ENCODE measurements around the gene TMEM150C. TPM values are rescaled to one million over a fixed set of nuclear protein-coding genes. Genes with fewer than 3 reads are reported as not detected.

TMEM150C gene
- polyA plus RNA-seq, 2 of the 4 experiments (the other 2 are of a cell fraction), result 1.5 to 2.1 TPM

- ATAC-seq, result no peak
- WGBS (ENCODE audit: missing lambda C conversion rate), result 88% methylated on average over 6 of the region's 6 CpGs
- POLR2A ChIA-PET, result no interaction called here
- Histone ChIP-seq H3K4me2 (no peak overlapping the region), H3K27ac (no peak overlapping the region), H3K4me1 (no peaks in the 10 kb centered on the region), H3K9me3 (no peaks in the 10 kb centered on the region), H3K4me3 (no peak overlapping the region)
- DNase-seq (ENCODE audit: low read depth in 1 of 2, low spot score in 1 of 2), result no peak
- FAIRE-seq, result no peak
- CTCF ChIA-PET, result no interaction called here
- TF ChIP-seq HOXA7 (CRISPR knock-in tag; IDR thresholded peaks at IDR 0.05) (no peak), RARB (CRISPR knock-in tag; IDR thresholded peaks at IDR 0.05) (no peak), BCL3 (IDR thresholded peaks at IDR 0.05) (no peak), ZC3H11A (IDR thresholded peaks at IDR 0.05) (no peak), MAX (IDR thresholded peaks at IDR 0.05) (no peak), NPAS2 (CRISPR knock-in tag; IDR thresholded peaks at IDR 0.05; ENCODE audit: borderline replicate concordance) (no peak), CEBPB (IDR thresholded peaks at IDR 0.05) (no peak), ZSCAN20 (CRISPR knock-in tag; IDR thresholded peaks at IDR 0.05) (no peak), CTCF (IDR thresholded peaks at IDR 0.05) (no peak), EHF (CRISPR knock-in tag; IDR thresholded peaks at IDR 0.05) (no peak), RCOR1 (IDR thresholded peaks at IDR 0.05; ENCODE audit: low read depth, low read length) (no peak), ATOH8 (CRISPR knock-in tag; IDR thresholded peaks at IDR 0.05; ENCODE audit: low read depth) (no peak)
Observed at GRCh38 chr4:82482387-82482786, 79.4 kb downstream of the TMEM150C start.

GRCh38 chr4:82481506-82481840, 80.3 kb downstream of the TMEM150C start:
- TF ChIP-seq RARB (CRISPR knock-in tag; IDR thresholded peaks at IDR 0.05), result no peak
- TF ChIP-seq CBX8 (IDR thresholded peaks at IDR 0.05), result no peak
- Histone ChIP-seq H3K4me2 (no peak overlapping the region), H3K27ac (no peak overlapping the region), H3K4me1 (no peaks in the 10 kb centered on the region), H3K9me3 (no peaks in the 10 kb centered on the region), H3K4me3 (no peak overlapping the region)
- 82% methylated on average over 6 of the region's 6 CpGs for WGBS (ENCODE audit: missing lambda C conversion rate)
- ATAC-seq (no peak), DNase-seq (ENCODE audit: low read depth in 1 of 2, low spot score in 1 of 2) (no peak), FAIRE-seq (no peak)
- ChIA-PET CTCF (no interaction called here), POLR2A (no interaction called here)

GRCh38 chr4:82480771-82481505, 80.8 kb downstream of the TMEM150C start:
- Histone ChIP-seq H3K9me3 (no peaks in the 10 kb centered on the region), H3K4me2 (no peak overlapping the region), H3K4me1 (no peaks in the 10 kb centered on the region), H3K4me3 (no peak overlapping the region), H3K27ac (no peak overlapping the region)
- ATAC-seq, result no peak
- 95% methylated on average over 10 of the region's 10 CpGs for WGBS (ENCODE audit: missing lambda C conversion rate)
- DNase-seq (ENCODE audit: low read depth in 1 of 2, low spot score in 1 of 2), result no peak
- no peak for FAIRE-seq
- ChIA-PET CTCF (interaction anchor here (1.1 kb wide), 1 partner anchor 11 kb away, joined by 4 read pairs; no protein-coding TSS in a partner anchor), POLR2A (no interaction called here)
- no peak for TF ChIP-seq RAD21 (conservative IDR thresholded peaks at IDR 0.05 in 1 of 2, IDR thresholded peaks at IDR 0.05 in 1 of 2)
- no peak for TF ChIP-seq JUNB (IDR thresholded peaks at IDR 0.05)
- no peak for TF ChIP-seq HDAC2 (IDR thresholded peaks at IDR 0.05)
- no peak for TF ChIP-seq GATA3 (IDR thresholded peaks at IDR 0.05; ENCODE audit: borderline replicate concordance)
- TF ChIP-seq TP53 (CRISPR knock-in tag; IDR thresholded peaks at IDR 0.05), result no peak
- no peak for TF ChIP-seq FOSL2 (IDR thresholded peaks at IDR 0.05)
- TF ChIP-seq FOSL2 (CRISPR knock-in tag; IDR thresholded peaks at IDR 0.05), result no peak
- no peak for TF ChIP-seq HOXB13 (CRISPR knock-in tag; IDR thresholded peaks at IDR 0.05; ENCODE audit: low read depth)
- no peak for TF ChIP-seq HOXA7 (CRISPR knock-in tag; IDR thresholded peaks at IDR 0.05)
- TF ChIP-seq TFCP2L1 (CRISPR knock-in tag; IDR thresholded peaks at IDR 0.05), result no peak
- TF ChIP-seq PBX3 (IDR thresholded peaks at IDR 0.05), result no peak
- TF ChIP-seq FOSB (CRISPR knock-in tag; IDR thresholded peaks at IDR 0.05), result no peak
- TF ChIP-seq HMGXB4 (CRISPR knock-in tag; IDR thresholded peaks at IDR 0.05; ENCODE audit: borderline replicate concordance), result no peak
- no peak for TF ChIP-seq MAX (IDR thresholded peaks at IDR 0.05)
- TF ChIP-seq CTCF (IDR thresholded peaks at IDR 0.05), result no peak

Data from A549 (cell line).